GM23338 (cell line): ENCODE data around the gene CD180.

Experiments
- EZH2 ChIP-seq: fragments of 200-600 bp; sonication (generic); IDR thresholded peaks from one replicate; pipeline ENCODE4 v1.8.0; 2017; ENCODE audit warnings: antibody characterized with exemption, mild to moderate bottlenecking, low read depth; ENCODE audit not compliant: unreplicated experiment
- EZH2phosphoT487 ChIP-seq: fragments of 200-600 bp; sonication (generic); IDR thresholded peaks from one replicate; pipeline ENCODE4 v1.8.1; 2018; ENCODE audit warnings: antibody characterized with exemption; ENCODE audit not compliant: unreplicated experiment
- JUNB ChIP-seq: IDR thresholded peaks from one replicate; pipeline ENCODE4 v1.6.1; 2016; ENCODE audit warnings: antibody characterized with exemption; ENCODE audit not compliant: unreplicated experiment
- NANOG ChIP-seq: IDR thresholded peaks from 2 replicates; pipeline ENCODE4 v1.6.1; 2016; ENCODE audit warnings: antibody characterized with exemption, borderline replicate concordance
- POLR2AphosphoS5 ChIP-seq: IDR thresholded peaks from 2 replicates; pipeline ENCODE4 v1.6.1; 2016; ENCODE audit warnings: antibody characterized with exemption, low read depth
- STAT1 ChIP-seq: IDR thresholded peaks from one replicate; pipeline ENCODE4 v1.6.1; 2016; ENCODE audit warnings: antibody characterized with exemption; ENCODE audit not compliant: unreplicated experiment
- ZNF331 ChIP-seq: fragments of 250-450 bp; sonication (Bioruptor Pico); IDR thresholded peaks from 2 replicates; pipeline ENCODE4 v1.5.0; 2020; ENCODE audit warnings: low read depth, mild to moderate bottlenecking, moderate library complexity
- TF ChIP-seq, protein P1 (sequence below), 2 experiments: fragments of 200-600 bp in 1 of 2; sonication (generic) in 1 of 2; conservative IDR thresholded peaks; 2 replicates each; pipeline versions ENCODE4 v1.5.1 to v1.6.1; 2016 to 2017; ENCODE audit warnings: antibody characterized with exemption in 2 of 2, low read depth in 2 of 2, mild to moderate bottlenecking in 2 of 2, moderate library complexity in 1 of 2
- TF ChIP-seq, protein P2 (sequence below): IDR thresholded peaks from one replicate; pipeline ENCODE4 v1.6.1; 2018; ENCODE audit warnings: antibody characterized with exemption; ENCODE audit not compliant: unreplicated experiment

DNA sequence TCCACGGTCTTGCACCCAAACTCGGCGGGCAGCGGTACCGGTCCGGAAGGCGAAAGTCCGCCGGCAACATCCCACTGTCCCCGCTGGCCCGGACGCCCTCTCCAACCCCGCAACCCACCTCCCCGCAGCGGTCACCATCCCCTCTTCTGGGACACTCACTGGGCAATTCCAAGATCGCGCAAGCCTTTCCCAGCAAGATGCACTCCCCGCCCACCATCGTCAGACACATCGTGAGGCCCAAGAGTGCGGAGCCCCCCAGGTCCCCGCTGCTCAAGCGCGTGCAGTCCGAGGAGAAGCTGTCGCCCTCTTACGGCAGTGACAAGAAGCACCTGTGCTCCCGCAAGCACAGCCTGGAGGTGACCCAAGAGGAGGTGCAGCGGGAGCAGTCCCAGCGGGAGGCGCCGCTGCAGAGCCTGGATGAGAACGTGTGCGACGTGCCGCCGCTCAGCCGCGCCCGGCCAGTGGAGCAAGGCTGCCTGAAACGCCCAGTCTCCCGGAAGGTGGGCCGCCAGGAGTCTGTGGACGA, 33.3 kb downstream of the CD180 start:
- TF ChIP-seq, protein P1, sequence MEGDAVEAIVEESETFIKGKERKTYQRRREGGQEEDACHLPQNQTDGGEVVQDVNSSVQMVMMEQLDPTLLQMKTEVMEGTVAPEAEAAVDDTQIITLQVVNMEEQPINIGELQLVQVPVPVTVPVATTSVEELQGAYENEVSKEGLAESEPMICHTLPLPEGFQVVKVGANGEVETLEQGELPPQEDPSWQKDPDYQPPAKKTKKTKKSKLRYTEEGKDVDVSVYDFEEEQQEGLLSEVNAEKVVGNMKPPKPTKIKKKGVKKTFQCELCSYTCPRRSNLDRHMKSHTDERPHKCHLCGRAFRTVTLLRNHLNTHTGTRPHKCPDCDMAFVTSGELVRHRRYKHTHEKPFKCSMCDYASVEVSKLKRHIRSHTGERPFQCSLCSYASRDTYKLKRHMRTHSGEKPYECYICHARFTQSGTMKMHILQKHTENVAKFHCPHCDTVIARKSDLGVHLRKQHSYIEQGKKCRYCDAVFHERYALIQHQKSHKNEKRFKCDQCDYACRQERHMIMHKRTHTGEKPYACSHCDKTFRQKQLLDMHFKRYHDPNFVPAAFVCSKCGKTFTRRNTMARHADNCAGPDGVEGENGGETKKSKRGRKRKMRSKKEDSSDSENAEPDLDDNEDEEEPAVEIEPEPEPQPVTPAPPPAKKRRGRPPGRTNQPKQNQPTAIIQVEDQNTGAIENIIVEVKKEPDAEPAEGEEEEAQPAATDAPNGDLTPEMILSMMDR (conservative IDR thresholded peaks at IDR 0.05; ENCODE audit: low read depth in 2 of 2): peak; percentile 10 to 49; a peak in 2 of 4 replicates
- TF ChIP-seq POLR2AphosphoS5 (no peak), NANOG (no peak), ZNF331 (CRISPR knock-in tag) (no peak), EZH2phosphoT487 (no peak), JUNB (no peak), STAT1 (no peak), EZH2 (no peak)
- TF ChIP-seq, protein P2, sequence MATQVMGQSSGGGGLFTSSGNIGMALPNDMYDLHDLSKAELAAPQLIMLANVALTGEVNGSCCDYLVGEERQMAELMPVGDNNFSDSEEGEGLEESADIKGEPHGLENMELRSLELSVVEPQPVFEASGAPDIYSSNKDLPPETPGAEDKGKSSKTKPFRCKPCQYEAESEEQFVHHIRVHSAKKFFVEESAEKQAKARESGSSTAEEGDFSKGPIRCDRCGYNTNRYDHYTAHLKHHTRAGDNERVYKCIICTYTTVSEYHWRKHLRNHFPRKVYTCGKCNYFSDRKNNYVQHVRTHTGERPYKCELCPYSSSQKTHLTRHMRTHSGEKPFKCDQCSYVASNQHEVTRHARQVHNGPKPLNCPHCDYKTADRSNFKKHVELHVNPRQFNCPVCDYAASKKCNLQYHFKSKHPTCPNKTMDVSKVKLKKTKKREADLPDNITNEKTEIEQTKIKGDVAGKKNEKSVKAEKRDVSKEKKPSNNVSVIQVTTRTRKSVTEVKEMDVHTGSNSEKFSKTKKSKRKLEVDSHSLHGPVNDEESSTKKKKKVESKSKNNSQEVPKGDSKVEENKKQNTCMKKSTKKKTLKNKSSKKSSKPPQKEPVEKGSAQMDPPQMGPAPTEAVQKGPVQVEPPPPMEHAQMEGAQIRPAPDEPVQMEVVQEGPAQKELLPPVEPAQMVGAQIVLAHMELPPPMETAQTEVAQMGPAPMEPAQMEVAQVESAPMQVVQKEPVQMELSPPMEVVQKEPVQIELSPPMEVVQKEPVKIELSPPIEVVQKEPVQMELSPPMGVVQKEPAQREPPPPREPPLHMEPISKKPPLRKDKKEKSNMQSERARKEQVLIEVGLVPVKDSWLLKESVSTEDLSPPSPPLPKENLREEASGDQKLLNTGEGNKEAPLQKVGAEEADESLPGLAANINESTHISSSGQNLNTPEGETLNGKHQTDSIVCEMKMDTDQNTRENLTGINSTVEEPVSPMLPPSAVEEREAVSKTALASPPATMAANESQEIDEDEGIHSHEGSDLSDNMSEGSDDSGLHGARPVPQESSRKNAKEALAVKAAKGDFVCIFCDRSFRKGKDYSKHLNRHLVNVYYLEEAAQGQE: no peak
